Fibroblast of skin of left quadriceps (primary cell): ENCODE results near the gene ZNF20.
A peak's percentile ranks its signal among the peaks of the same experiment; 100 is the strongest.
"Not testable (repeated sequence)": the region's sequence is repeated elsewhere in the genome, so short reads cannot be mapped to it uniquely, and the experiment has no call there.

Source experiments
- DNase-seq, 2 experiments: peaks; one replicate each; pipeline ENCODE4 v3.0.0-alpha.2; 2013; ENCODE audit warnings: low read depth in 2 of 2

Gene ZNF20

GRCh38 chr19:12112701-12113100 lies 27.4 kb downstream of the ZNF20 start:
- no peak for DNase-seq

DNA sequence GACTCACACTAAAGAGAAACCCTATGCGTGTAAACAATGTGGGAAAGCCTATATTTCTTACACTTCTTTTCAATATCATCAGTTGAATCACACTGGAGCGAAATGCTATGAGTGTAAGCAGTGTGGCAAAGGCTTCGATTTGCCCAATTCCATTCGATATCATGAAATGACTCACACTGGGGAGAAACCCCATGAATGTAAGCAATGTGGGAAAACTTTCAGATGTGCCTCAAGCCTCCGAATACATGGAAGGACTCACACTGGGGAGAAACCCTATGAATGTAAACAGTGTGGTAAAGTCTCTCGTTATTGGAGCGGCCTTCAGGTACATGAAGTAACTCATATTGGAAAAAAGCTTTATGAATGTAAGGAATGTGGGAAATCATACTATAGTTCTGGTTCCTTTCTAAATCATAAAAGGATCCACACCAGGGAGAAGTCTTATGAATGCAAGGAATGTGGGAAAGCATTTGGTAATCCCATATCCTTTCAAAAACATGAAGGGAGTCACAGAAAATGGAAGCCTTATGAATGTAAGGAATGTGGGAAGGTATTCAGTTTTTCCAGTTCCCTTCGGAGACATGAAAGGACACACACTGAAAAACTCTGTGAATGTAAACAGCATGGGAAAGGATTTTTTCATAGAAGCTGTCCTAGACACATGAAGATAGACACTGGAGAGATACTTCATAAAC lies 28.1 kb downstream of the ZNF20 start:
- no peak for DNase-seq

- no peak for DNase-seq
Measured at GRCh38 chr19:12111176-12111575, 29.0 kb downstream of the ZNF20 start.

DNA sequence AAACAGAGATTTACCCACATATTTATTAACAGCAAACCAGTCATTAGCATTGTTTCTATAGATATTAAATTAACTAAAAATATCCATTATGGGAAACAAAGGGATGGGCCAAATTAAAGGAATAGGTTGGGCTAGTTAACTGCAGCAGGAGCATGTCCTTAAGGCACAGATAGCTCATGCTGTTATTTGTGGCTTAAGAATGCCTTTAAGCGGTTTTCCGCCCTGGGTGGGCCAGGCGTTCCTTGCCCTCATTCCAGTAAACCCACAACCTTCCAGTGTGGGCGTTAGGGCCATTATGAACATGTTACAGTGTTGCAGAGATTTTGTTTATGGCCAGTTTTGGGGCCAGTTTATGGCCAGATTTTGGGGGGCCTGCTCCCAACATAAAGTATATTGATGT lies 36.2 kb downstream of the ZNF20 start:
- not testable (repeated sequence) for DNase-seq

DNA sequence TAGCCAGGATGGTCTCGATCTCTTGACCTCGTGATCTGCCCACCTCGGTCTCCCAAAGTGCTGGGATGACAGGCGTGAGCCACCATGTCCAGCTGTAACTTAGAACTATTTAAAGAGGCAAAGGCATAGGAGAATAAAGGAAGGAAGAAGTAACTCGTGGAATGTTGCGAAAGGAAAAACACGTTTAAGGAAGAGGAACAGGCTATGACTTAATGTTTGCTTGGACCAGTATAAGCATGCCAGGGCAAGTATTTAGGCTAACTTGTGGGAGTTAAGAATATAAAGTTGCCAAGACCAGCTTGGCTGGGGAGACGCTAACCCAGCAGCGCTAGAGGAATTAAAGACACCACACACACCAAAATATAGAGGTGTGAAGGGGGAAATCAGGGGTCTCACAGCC lies 42.1 kb downstream of the ZNF20 start:
- DNase-seq: no peak

- peak in 1 of 2 experiments; percentile 18 for DNase-seq
Measured at GRCh38 chr19:12095111-12095790, 44.9 kb downstream of the ZNF20 start.

GRCh38 chr19:12093777-12094176 lies 46.4 kb downstream of the ZNF20 start:
- DNase-seq: no peak

- no peak for DNase-seq
Measured at GRCh38 chr19:12092956-12093355, 47.2 kb downstream of the ZNF20 start.

DNA sequence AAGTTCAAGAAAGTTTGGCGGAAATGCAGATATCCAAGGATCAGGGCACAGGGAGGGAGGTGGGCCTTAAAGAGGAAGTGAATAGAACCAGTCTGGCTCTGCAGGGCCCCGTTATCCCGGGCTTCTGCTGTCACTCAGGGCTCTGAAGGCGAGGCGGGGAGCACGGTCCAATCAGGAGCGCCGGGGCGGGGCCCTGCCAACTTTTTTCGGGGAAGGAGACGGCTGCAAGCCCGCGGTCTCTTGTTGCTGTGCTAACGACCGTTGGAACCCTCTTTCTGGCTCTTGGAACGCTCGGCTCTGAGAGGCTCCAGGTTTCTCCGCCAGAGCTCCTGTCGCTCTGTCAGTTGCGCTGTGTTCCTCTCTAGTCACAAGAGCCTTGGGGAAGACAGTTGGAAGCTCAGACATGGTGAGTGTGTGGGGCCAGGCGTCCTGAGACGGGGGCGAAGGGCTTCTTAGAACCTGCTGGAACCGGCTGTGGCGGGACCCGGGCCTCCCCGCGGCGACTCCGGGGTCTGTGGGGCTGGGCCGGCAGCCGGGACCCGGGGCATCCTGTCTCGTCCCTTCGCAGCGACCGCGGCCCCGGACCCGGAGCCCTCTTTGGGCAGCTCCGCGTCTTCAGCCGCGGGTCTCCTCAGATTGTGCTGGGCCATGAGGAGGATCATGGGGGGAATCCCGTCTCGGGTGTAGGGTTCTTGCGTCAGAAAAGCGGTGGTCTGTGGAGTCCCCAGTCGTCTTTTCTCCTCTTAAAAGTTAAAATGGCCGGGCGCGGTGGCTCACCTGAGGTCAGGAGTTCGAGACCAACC lies 47.9 kb downstream of the ZNF20 start:
- DNase-seq: peak; percentile 77 to 79

DNA sequence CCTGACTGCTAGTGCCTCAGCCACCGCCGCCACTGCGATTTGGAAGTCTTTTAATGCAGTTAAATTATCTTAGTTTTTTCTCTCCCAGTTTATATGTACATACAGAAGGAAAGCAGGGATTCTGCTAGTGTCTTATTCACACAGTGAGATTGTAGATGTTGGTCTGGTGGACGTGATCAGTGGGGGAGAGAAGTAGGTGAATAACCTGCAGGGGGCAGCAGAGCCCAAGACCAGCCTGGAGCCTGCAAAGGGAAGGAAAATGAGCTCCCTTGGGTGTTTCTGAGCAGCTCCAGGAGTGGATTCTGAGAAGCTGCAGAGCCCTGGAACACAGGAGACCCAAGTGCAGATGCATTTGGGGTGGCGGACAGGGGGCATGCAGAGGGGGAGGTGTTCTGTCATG lies 49.3 kb downstream of the ZNF20 start:
- DNase-seq: no peak

- DNase-seq: no peak
Measured at GRCh38 chr19:12085074-12085818, 54.9 kb downstream of the ZNF20 start.

DNA sequence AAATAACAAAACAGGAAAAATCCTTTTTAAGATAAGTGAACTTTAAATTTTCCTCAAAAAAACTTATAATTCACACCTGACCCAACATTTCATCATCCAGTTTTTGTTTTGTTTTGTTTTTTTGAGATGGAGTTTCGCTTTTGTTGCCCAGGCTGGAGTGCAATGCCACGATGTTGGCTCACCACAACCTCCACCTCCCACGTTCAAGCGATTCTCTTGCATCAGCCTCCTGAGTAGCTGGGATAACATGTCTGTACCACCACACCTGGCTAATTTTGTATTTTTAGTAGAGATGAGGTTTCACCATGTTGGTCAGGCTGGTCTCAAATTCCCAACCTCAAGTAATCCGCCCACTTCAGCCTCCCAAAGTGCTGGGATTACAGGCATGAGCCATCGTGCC lies 56.8 kb downstream of the ZNF20 start:
- not testable (repeated sequence) for DNase-seq
